ENCODE results near the gene PUS10. TPM values are rescaled to one million over a fixed set of nuclear protein-coding genes. Genes with fewer than 3 reads are reported as not detected.
"Not testable (repeated sequence)": the region's sequence is repeated elsewhere in the genome, so short reads cannot be mapped to it uniquely, and the experiment has no call there.

The PUS10 gene
- total RNA-seq, 4 donors from 2014 or later: 3.8 to 26.4 (median 12.1) TPM

GRCh38 chr2:61013382-61013781, 4.7 kb downstream of the PUS10 start:
- in situ Hi-C loops (cut with MboI; ENCODE audit: low pct_ligation_motif_present in 1 of 4, low pct_unique_long_range_greater_than_20kb in 1 of 4, low sequenced_read_pairs in 3 of 4) (no loop called here), intact Hi-C loops (cut with DNase I; ENCODE audit: low total_unique reads) (loop anchor here (10.0 kb wide), 1 partner anchor 129 kb away; the partner anchor contains the start of gene REL)
- WGBS, 2 donors (ENCODE audit: low coverage in 1 of 2): 83 to 84% methylated on average over 2 to 3 of the region's 3 CpGs
- Histone ChIP-seq H3K4me3 (no peak overlapping the region), H3K27ac (no peak overlapping the region), H3K27me3 (no peaks in the 10 kb centered on the region), H3K4me1 (peaks cover 6 to 26% (median 17%) of the 10 kb centered on the region in 4 donors), H3K9me3 (no peaks in the 10 kb centered on the region), H3K36me3 (no peaks in the 10 kb centered on the region)
- no peak for TF ChIP-seq EP300 (IDR thresholded peaks at IDR 0.05; ENCODE audit: low read depth)
- no peak for TF ChIP-seq CTCF (IDR thresholded peaks at IDR 0.05)
- TF ChIP-seq POLR2AphosphoS5 (IDR thresholded peaks at IDR 0.05): no peak
- no peak for TF ChIP-seq POLR2A (IDR thresholded peaks at IDR 0.05)
- DNase-seq: no peak

- H3K4me1 ChIP-seq: peaks cover 6 to 26% (median 17%) of the 10 kb centered on the region in 4 donors
- H3K36me3 ChIP-seq; H3K9me3 ChIP-seq; H3K4me3 ChIP-seq; H3K27ac ChIP-seq; in situ Hi-C loops (cut with MboI; ENCODE audit: low pct_ligation_motif_present in 1 of 4, low pct_unique_long_range_greater_than_20kb in 1 of 4, low sequenced_read_pairs in 3 of 4); H3K27me3 ChIP-seq; DNase-seq: not testable (repeated sequence)
- intact Hi-C loops (cut with DNase I; ENCODE audit: low total_unique reads): loop anchor here (10.0 kb wide), 1 partner anchor 128 kb away; the partner anchor contains the start of gene REL
- WGBS, 2 donors (ENCODE audit: low coverage in 1 of 2): 67 to 72% methylated on average over 2 of the region's 2 CpGs
These were observed 5.8 kb downstream of the PUS10 start for GRCh38 chr2:61012303-61012702.

- Histone ChIP-seq H3K9me3 (no peaks in the 10 kb centered on the region), H3K36me3 (no peaks in the 10 kb centered on the region), H3K4me3 (no peak overlapping the region), H3K27ac (no peak overlapping the region), H3K27me3 (no peaks in the 10 kb centered on the region), H3K4me1 (peaks cover 6 to 26% (median 17%) of the 10 kb centered on the region in 4 donors)
- DNase-seq: no peak
- intact Hi-C loops (cut with DNase I; ENCODE audit: low total_unique reads): loop anchor here (10.0 kb wide), 1 partner anchor 127 kb away; the partner anchor contains the start of gene REL
- 63 to 79% methylated on average over 1 of the region's 1 CpG for WGBS, 2 donors (ENCODE audit: low coverage in 1 of 2)
- TF ChIP-seq POLR2A (IDR thresholded peaks at IDR 0.05): no peak
- in situ Hi-C loops (cut with MboI; ENCODE audit: low pct_ligation_motif_present in 1 of 4, low pct_unique_long_range_greater_than_20kb in 1 of 4, low sequenced_read_pairs in 3 of 4): no loop called here
These were observed 6.4 kb downstream of the PUS10 start for GRCh38 chr2:61011678-61012077.

GRCh38 chr2:61009355-61009754, 8.7 kb downstream of the PUS10 start:
- H3K27me3 ChIP-seq: no peaks in the 10 kb centered on the region
- H3K9me3 ChIP-seq: no peaks in the 10 kb centered on the region
- intact Hi-C loops (cut with DNase I; ENCODE audit: low total_unique reads) (no loop called here), in situ Hi-C loops (cut with MboI; ENCODE audit: low pct_ligation_motif_present in 1 of 4, low pct_unique_long_range_greater_than_20kb in 1 of 4, low sequenced_read_pairs in 3 of 4) (loop anchor here in 1 of 4 donors (10.0 kb wide), 1 partner anchor 305 kb away; no protein-coding TSS in a partner anchor)
- no peak for DNase-seq
- no peak for TF ChIP-seq EP300 (IDR thresholded peaks at IDR 0.05; ENCODE audit: low read depth)
- no peak for TF ChIP-seq POLR2A (IDR thresholded peaks at IDR 0.05)
- no peak for TF ChIP-seq CTCF (IDR thresholded peaks at IDR 0.05)
- TF ChIP-seq POLR2AphosphoS5 (IDR thresholded peaks at IDR 0.05): no peak
- peaks cover 0 to 3% (median 0%) of the 10 kb centered on the region in 4 donors for H3K4me1 ChIP-seq
- H3K4me3 ChIP-seq: no peak overlapping the region
- H3K27ac ChIP-seq: no peak overlapping the region
- no peaks in the 10 kb centered on the region for H3K36me3 ChIP-seq

DNA sequence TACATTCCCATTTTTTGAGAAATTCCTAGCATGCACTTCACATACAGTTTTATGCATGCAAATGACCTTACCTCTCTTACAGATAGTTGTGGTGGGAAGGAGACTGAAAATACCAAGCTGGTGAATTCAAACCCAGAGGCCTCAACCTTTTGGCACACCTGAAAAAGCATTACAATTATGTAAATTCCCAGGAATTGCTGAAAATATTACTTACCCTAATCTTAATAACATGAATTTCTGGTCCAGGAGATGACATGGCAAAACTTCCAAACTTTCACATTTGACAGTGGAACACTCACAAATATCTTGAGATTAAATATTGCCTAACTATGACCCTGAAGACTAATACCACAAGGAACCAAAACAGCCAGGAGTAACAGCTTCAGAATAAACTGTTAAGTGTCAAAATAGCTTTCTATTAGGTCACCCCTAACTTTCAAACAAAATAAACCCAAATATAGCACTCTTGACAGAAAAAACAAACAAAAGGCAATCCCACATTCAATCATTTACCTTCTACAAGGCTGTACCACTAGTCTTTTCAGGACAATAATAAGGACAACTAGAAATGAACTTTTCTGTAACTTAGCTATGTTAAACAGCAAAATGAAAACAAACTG, 11.5 kb downstream of the PUS10 start:
- Histone ChIP-seq H3K4me3 (no peak overlapping the region), H3K36me3 (no peaks in the 10 kb centered on the region), H3K27me3 (no peaks in the 10 kb centered on the region), H3K4me1 (no peaks in the 10 kb centered on the region), H3K9me3 (no peaks in the 10 kb centered on the region), H3K27ac (no peak overlapping the region)
- DNase-seq: no peak
- no peak for TF ChIP-seq POLR2AphosphoS5 (IDR thresholded peaks at IDR 0.05)
- TF ChIP-seq POLR2A (IDR thresholded peaks at IDR 0.05): no peak
- TF ChIP-seq EP300 (IDR thresholded peaks at IDR 0.05; ENCODE audit: low read depth): no peak
- TF ChIP-seq CTCF (IDR thresholded peaks at IDR 0.05): no peak
- in situ Hi-C loops (cut with MboI; ENCODE audit: low pct_ligation_motif_present in 1 of 4, low pct_unique_long_range_greater_than_20kb in 1 of 4, low sequenced_read_pairs in 3 of 4): loop anchor here in 1 of 4 donors (10.0 kb wide), 1 partner anchor 302 kb away; no protein-coding TSS in a partner anchor
- intact Hi-C loops (cut with DNase I; ENCODE audit: low total_unique reads): no loop called here
